Lower lobe of right lung (tissue), 2 donors: ENCODE results near the gene VWA3B. TPM values are rescaled to one million over a fixed set of nuclear protein-coding genes. Genes with fewer than 3 reads are reported as not detected.

Experiments
- ATAC-seq, 2 donors: fragments of 200-7000 bp; cut with Tn5 transposase; one replicate each; pipeline ENCODE4 v1.9.1; 2020 to 2022; ENCODE audit warnings: mild to moderate bottlenecking in 2 of 2, moderate library complexity in 2 of 2
- DNase-seq: peaks from one replicate; pipeline ENCODE4 v3.0.0-alpha.2; 2020
- H3K27ac ChIP-seq: fragments of 200-600 bp; one replicate; pipeline ENCODE4 v1.8.0; 2022
- H3K27me3 ChIP-seq: fragments of 200-600 bp; one replicate; pipeline ENCODE4 v1.8.0; 2022; ENCODE audit warnings: low read depth
- H3K36me3 ChIP-seq: fragments of 200-600 bp; one replicate; pipeline ENCODE4 v1.8.0; 2022; ENCODE audit warnings: mild to moderate bottlenecking
- H3K4me1 ChIP-seq: fragments of 200-600 bp; one replicate; pipeline ENCODE4 v1.8.0; 2022
- H3K4me3 ChIP-seq: fragments of 200-600 bp; one replicate; pipeline ENCODE4 v1.8.0; 2022; ENCODE audit warnings: mild to moderate bottlenecking
- H3K9me3 ChIP-seq: fragments of 200-600 bp; one replicate; pipeline ENCODE4 v1.8.0; 2022
- intact Hi-C: fragments of 100-400 bp; cut with DNase I; formaldehyde crosslinking; loops from one replicate; pipeline ENCODE4 v1.11.0; 2022
- total RNA-seq: library from RNA; stranded (reverse); fragmentation: NEBNext Ultra II Directional; extraction: Animal tissue kit (Norgen Biotek cat#: 25700); gene quantifications from one replicate; pipeline ENCODE4 v1.2.1, GENCODE V29; 2021
- TF ChIP-seq, protein P1 (sequence below): fragments of 200-600 bp; IDR thresholded peaks from one replicate; pipeline ENCODE4 v1.8.0; 2022; ENCODE audit warnings: antibody characterized with exemption, mild to moderate bottlenecking
- donor health status: DM: no; HTN: yes; CAD: no; lungs with severe emphysema.

The VWA3B gene
- total RNA-seq, 1 donor from 2014 or later = 7.9 TPM

DNA sequence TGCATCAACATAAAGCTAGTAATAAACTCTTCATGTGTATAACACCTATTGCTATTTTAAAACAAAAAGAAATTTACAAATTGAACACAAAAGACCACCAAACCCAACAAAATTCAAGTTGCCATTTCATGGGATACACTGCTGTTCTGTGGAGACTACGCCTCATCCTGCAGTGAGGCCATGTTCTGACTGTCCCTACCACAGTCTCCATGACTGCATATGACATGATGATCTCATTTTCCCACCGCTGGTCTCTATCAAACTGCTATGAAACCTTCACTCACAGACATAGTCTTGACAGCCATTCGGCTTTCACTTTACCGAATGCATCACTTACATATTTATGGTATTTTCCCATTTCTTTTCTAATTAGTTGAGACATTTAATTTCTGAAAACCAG is 21.2 kb upstream of the VWA3B start:
- TF ChIP-seq, protein P1, sequence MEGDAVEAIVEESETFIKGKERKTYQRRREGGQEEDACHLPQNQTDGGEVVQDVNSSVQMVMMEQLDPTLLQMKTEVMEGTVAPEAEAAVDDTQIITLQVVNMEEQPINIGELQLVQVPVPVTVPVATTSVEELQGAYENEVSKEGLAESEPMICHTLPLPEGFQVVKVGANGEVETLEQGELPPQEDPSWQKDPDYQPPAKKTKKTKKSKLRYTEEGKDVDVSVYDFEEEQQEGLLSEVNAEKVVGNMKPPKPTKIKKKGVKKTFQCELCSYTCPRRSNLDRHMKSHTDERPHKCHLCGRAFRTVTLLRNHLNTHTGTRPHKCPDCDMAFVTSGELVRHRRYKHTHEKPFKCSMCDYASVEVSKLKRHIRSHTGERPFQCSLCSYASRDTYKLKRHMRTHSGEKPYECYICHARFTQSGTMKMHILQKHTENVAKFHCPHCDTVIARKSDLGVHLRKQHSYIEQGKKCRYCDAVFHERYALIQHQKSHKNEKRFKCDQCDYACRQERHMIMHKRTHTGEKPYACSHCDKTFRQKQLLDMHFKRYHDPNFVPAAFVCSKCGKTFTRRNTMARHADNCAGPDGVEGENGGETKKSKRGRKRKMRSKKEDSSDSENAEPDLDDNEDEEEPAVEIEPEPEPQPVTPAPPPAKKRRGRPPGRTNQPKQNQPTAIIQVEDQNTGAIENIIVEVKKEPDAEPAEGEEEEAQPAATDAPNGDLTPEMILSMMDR = no peak
- no peak overlapping the region for H3K27ac ChIP-seq
- intact Hi-C loops = no loop called here
- no peak for ATAC-seq
- H3K27me3 ChIP-seq = peaks cover 4% of the 10 kb centered on the region
- no peaks in the 10 kb centered on the region for H3K9me3 ChIP-seq
- DNase-seq = no peak
- H3K36me3 ChIP-seq = no peaks in the 10 kb centered on the region
- H3K4me1 ChIP-seq = no peaks in the 10 kb centered on the region
- H3K4me3 ChIP-seq = no peak overlapping the region

DNA sequence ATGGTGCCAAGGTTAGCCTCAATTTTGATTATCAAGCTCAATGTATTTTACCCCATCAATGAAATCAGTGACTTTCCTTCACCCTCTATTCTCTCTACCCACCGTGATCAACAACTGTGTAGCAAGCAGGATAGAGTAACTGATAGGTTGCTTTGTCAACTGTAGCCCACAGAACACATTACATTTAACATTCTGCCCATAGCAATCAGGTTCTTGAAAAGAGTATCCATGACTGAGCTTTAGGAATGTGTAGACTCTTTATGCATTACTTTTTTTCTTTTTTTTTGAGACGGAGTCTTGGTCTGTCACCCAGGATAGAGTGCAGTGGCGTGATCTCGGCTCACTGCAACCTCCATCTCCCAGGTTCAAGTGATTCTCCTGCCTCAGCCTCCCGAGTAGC is 19.8 kb upstream of the VWA3B start:
- no peaks in the 10 kb centered on the region for H3K9me3 ChIP-seq
- H3K27ac ChIP-seq = no peak overlapping the region

DNA sequence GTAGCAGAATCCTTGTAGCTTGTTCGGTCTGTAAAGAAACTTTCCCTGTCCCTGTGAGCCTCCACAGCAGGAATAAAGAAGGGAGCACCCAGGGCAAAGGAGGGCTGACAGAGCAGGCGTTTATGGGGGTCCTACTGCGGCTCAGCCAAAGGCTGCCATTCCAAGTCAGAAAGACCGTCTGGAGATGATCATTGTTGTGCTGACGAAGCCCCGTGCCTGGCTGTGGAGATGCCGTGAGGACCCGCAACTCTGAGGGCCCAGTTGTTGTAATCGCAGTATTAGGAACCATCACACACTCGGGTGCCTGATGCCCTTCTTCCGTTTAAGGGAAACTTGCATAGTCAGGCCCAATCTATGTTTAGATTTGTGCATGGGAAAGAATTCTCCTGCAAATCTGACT is 16.9 kb upstream of the VWA3B start:
- TF ChIP-seq, protein P1 = no peak
- ATAC-seq (no peak), DNase-seq (no peak)
- intact Hi-C loops = no loop called here
- no peak overlapping the region for H3K27ac ChIP-seq
- no peaks in the 10 kb centered on the region for H3K9me3 ChIP-seq
- no peaks in the 10 kb centered on the region for H3K36me3 ChIP-seq
- no peak overlapping the region for H3K4me3 ChIP-seq
- no peaks in the 10 kb centered on the region for H3K4me1 ChIP-seq
- H3K27me3 ChIP-seq = peaks cover 4% of the 10 kb centered on the region

More for the DNA sequence above, 19.8 kb upstream of the VWA3B start:
- no peak overlapping the region for H3K4me3 ChIP-seq
- no peaks in the 10 kb centered on the region for H3K36me3 ChIP-seq
- ATAC-seq (no peak), DNase-seq (no peak)
- TF ChIP-seq, protein P1 = no peak
- intact Hi-C loops = no loop called here
- H3K27me3 ChIP-seq = peaks cover 4% of the 10 kb centered on the region
- H3K4me1 ChIP-seq = no peaks in the 10 kb centered on the region

DNA sequence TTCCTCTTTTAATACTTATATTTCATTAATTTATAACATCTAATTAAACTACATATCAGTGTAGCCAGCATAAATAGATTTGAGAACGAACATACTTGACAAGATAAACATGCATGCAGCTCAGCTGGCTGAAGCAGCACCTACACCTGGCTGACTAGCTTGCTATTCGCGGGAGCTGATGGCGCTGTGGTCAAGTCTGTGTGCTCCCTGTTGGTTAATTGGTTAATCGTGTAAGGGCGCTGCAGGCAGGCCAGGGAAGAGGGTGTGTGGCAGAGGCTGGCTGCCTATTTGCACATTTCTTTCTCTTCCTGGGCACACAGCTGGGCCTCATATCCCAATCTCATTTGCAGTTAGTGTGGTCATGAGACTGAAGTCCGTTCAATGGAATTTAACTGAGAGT is 14.5 kb upstream of the VWA3B start:
- no peaks in the 10 kb centered on the region for H3K36me3 ChIP-seq
- ATAC-seq (no peak), DNase-seq (no peak)
- H3K4me3 ChIP-seq = no peak overlapping the region
- intact Hi-C loops = no loop called here
- TF ChIP-seq, protein P1 = no peak
- no peak overlapping the region for H3K27ac ChIP-seq
- peaks cover 4% of the 10 kb centered on the region for H3K27me3 ChIP-seq
- no peaks in the 10 kb centered on the region for H3K9me3 ChIP-seq
- no peaks in the 10 kb centered on the region for H3K4me1 ChIP-seq

DNA sequence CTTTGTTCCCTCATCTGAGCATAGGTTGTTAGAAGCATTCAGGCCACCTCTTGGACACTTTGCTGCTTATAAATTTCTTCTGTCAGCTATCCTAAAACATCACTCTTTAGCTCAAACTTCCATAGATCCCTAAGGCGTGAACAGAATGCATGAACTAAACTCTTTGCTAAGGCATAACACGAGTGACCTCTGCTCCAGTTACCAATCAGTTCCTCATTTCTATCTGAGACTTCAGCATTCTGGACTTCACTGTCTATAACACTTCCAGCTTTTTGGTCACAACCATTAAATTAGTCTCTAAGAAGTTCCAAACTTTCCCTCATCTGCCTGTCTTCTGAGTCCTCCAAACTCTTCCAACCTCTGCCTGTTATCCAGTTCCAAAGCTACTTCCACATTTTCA is 8.3 kb upstream of the VWA3B start:
- H3K27ac ChIP-seq = no peak overlapping the region
- DNase-seq = no peak
- H3K4me3 ChIP-seq = no peak overlapping the region
- TF ChIP-seq, protein P1 = no peak
- intact Hi-C loops = no loop called here
- no peak for ATAC-seq
- peaks cover 7% of the 10 kb centered on the region for H3K27me3 ChIP-seq
- no peaks in the 10 kb centered on the region for H3K4me1 ChIP-seq
- H3K36me3 ChIP-seq = no peaks in the 10 kb centered on the region
- peaks cover 11% of the 10 kb centered on the region for H3K9me3 ChIP-seq
